Measurements from ENCODE around the gene ESYT1.

ESYT1 gene

GRCh38 chr12:56103823-56104108 is 24.3 kb upstream of the ESYT1 start:
- DNase-seq, result no peak

- peak; percentile 99 for DNase-seq
Observed at GRCh38 chr12:56104109-56104814, 23.8 kb upstream of the ESYT1 start, which contains the start of gene PA2G4. TSS of gene PA2G4 (plus strand) at chr12:56104559. CDS start at chr12:56104738, 179 bp downstream.

GRCh38 chr12:56104815-56105608 is 23.1 kb upstream of the ESYT1 start:
- peak; percentile 26 for DNase-seq

GRCh38 chr12:56105609-56105902 is 22.5 kb upstream of the ESYT1 start:
- DNase-seq, result no peak

- DNase-seq, result no peak
Observed at GRCh38 chr12:56107242-56107641, 20.8 kb upstream of the ESYT1 start.

DNA sequence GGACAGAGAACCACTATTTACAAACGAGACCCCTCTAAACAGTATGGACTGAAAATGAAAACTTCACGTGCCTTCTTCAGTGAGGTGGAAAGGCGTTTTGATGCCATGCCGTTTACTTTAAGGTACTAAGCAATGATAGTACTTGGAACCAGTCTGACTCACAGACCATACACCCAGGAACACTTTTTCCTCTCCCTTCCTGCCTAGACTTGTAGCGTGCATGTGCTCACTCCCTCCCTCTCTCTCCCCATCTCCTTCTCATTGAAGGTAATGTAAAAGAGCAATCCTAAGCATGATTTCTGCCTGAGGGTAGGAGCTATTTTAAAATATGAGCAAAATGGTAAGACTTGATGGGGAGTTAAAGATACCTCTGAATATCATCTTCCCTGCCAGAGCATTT is 17.5 kb upstream of the ESYT1 start:
- DNase-seq, result no peak

- no peak for DNase-seq
Observed at GRCh38 chr12:56114084-56114483, 14.0 kb upstream of the ESYT1 start.

GRCh38 chr12:56115329-56115728 is 12.7 kb upstream of the ESYT1 start:
- DNase-seq, result no peak

- DNase-seq, result peak; percentile 96
Observed at GRCh38 chr12:56116267-56117081, 11.6 kb upstream of the ESYT1 start, which contains the start of gene RPL41. TSS of gene RPL41 (plus strand) at chr12:56116633.

- peak; percentile 11 for DNase-seq
Observed at GRCh38 chr12:56117082-56117706, 10.9 kb upstream of the ESYT1 start.

- peak; percentile 99 for DNase-seq
Observed at GRCh38 chr12:56117778-56118687, 10.0 kb upstream of the ESYT1 start, which contains the start of gene ZC3H10. TSS of gene ZC3H10 (plus strand) at chr12:56118266. CDS start at chr12:56120563, 2,297 bp downstream.

DNA sequence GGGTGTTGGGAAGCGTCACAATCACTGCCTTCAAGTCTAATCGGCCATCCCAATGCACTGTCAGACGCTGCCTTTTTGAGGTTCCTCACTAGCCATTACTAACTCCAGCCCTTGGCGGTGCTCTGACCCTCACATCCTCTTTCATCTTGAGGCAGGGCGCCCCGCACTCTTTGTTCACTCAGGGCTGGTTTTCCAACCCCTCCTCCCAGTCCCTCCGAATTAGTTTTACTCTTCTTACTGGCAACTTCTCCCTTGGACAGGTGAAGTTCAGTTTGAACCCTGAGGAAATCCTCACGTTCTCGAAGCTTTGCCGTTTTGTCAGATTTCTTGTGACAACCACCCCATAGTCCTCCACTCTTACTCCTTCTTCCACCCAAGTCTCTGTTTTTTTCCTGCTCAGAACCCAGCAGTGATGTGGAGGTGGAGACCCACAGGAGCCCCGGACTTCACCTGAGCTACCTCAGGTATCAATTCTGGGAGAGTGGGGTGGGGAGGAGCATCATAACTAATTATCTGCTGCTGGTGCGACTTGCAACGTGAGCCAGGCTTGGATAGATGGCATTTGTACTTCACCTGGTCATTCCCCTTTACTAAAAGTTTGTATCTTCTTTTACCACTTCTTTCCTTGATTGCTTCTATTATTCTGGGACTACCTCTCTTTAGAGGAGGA is 9.2 kb upstream of the ESYT1 start:
- no peak for DNase-seq

- peak; percentile 78 for DNase-seq
Observed at GRCh38 chr12:56119361-56119796, 8.7 kb upstream of the ESYT1 start.

GRCh38 chr12:56120158-56120846 is 7.8 kb upstream of the ESYT1 start:
- DNase-seq, result no peak

DNA sequence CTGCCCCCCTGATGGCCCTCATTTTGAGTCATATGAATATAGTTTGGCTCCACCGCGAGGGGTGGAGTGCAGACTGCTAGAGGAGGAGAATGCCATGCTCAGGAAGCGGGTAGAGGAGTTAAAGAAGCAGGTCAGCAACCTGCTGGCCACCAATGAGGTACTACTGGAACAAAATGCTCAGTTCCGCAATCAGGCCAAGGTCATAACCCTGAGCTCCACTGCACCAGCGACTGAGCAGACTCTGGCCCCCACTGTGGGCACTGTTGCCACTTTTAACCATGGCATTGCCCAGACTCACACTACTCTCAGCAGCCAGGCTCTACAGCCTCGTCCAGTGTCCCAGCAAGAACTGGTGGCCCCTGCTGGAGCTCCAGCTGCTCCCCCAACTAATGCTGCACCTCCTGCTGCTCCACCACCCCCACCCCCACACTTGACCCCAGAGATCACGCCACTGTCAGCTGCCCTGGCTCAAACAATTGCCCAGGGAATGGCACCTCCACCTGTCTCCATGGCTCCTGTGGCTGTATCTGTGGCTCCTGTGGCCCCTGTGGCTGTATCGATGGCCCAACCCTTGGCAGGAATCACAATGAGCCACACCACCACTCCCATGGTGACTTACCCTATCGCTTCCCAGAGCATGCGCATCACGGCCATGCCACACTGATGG is 6.7 kb upstream of the ESYT1 start:
- DNase-seq, result no peak

DNA sequence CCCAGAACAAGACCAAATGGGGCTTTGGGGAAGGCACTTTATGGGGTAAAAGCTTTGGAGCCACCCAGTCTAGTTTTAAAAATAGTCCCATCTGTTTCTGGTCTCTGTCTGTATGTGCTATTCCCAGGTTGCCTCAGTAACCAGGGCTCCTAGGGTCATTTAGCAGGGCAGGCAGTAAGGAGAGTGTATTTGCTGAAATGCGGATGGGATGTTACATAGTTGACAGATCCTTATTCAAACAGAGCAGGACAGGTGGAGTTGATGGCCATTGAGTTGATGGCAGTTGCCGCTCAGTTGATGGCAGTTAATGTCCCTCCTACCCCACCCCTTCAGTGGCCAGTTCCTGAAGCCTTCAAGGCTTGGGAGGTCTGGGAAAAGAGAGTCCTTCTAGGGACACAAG is 5.4 kb upstream of the ESYT1 start:
- DNase-seq, result no peak

DNA sequence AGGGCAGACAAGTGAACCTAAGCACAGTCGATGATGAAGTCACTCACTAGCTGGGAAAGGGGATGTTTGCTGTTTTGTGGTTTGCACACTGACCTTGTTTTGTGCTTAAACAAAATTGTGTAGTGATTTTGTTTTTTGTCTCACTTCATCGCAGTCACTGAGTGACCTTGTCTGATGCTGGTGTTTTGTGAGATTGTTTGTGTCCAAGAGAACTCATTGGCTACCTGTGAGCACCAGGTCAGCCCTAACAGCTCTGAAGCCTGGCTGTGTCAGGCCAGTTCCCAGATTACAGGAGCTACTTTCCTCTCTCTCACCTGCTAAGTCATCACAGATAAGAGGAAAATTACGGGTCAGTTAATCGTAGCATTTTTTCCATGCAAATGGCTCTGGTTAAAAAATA is 3.9 kb upstream of the ESYT1 start:
- no peak for DNase-seq

DNA sequence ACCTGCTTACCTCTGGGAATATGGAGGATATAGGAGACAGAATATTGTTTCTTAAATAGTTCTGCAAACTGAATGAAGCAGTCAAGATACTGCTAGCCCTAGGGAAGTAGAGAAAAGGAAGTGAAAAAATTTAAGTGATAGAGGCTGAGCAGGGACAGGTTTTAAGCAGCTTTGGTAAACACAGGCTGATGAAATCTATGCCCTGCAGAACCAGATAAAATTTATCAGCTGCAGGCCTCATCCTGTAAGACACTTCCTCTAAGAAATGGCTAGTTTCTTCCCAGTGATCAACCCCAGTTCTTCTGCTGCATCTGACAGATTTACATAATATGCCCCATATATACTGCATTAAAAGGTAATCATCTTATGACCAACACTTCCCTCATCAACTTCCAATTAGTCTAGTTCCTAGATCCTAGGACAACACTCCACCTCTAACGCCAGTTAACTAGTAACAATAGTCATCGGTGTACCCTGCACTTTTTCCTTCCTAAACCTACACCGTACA is 1.3 kb upstream of the ESYT1 start:
- peak; percentile 24 for DNase-seq

GRCh38 chr12:56127485-56127887 is 581 bp upstream of the ESYT1 start:
- no peak for DNase-seq

GRCh38 chr12:56128670-56129205 is 671 bp downstream of the ESYT1 start:
- no peak for DNase-seq
